ENCODE measurements around the gene UNC93B1. TPM values are rescaled to one million over a fixed set of nuclear protein-coding genes. Genes with fewer than 3 reads are reported as not detected.

Gene UNC93B1
- total RNA-seq, 2 experiments from 2014 or later, result 12.4 to 13.0 TPM

GRCh38 chr11:68039526-68040086, 35.7 kb upstream of the UNC93B1 start:
- Mint-ChIP-seq H3K27ac (peak overlapping the region; percentile 91), H3K27me3 (no peaks in the 10 kb centered on the region), H3K36me3 (ENCODE audit: low read depth) (peaks cover 2% of the 10 kb centered on the region), H3K4me3 (peak overlapping the region; percentile 81), H3K4me1 (ENCODE audit: low read depth) (peaks cover 13% of the 10 kb centered on the region), H3K9me3 (no peaks in the 10 kb centered on the region)
- ChIA-PET CTCF (interaction anchor here (1.2 kb wide), 1 partner anchor 170 kb away, joined by 5 read pairs; no protein-coding TSS in a partner anchor), POLR2A (interaction anchor here (0.9 to 7.4 kb wide), 4 partner anchors 9 to 167 kb away, joined by 4 to 45 read pairs (median 12); partner anchors contain the start of gene NDUFS8)
- intact Hi-C loops (cut with micrococcal nuclease), result no loop called here
- ATAC-seq (peak; percentile 5), DNase-seq (peak; percentile 24)
- TF ChIP-seq, protein P1, sequence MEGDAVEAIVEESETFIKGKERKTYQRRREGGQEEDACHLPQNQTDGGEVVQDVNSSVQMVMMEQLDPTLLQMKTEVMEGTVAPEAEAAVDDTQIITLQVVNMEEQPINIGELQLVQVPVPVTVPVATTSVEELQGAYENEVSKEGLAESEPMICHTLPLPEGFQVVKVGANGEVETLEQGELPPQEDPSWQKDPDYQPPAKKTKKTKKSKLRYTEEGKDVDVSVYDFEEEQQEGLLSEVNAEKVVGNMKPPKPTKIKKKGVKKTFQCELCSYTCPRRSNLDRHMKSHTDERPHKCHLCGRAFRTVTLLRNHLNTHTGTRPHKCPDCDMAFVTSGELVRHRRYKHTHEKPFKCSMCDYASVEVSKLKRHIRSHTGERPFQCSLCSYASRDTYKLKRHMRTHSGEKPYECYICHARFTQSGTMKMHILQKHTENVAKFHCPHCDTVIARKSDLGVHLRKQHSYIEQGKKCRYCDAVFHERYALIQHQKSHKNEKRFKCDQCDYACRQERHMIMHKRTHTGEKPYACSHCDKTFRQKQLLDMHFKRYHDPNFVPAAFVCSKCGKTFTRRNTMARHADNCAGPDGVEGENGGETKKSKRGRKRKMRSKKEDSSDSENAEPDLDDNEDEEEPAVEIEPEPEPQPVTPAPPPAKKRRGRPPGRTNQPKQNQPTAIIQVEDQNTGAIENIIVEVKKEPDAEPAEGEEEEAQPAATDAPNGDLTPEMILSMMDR (IDR thresholded peaks at IDR 0.05), result no peak

DNA sequence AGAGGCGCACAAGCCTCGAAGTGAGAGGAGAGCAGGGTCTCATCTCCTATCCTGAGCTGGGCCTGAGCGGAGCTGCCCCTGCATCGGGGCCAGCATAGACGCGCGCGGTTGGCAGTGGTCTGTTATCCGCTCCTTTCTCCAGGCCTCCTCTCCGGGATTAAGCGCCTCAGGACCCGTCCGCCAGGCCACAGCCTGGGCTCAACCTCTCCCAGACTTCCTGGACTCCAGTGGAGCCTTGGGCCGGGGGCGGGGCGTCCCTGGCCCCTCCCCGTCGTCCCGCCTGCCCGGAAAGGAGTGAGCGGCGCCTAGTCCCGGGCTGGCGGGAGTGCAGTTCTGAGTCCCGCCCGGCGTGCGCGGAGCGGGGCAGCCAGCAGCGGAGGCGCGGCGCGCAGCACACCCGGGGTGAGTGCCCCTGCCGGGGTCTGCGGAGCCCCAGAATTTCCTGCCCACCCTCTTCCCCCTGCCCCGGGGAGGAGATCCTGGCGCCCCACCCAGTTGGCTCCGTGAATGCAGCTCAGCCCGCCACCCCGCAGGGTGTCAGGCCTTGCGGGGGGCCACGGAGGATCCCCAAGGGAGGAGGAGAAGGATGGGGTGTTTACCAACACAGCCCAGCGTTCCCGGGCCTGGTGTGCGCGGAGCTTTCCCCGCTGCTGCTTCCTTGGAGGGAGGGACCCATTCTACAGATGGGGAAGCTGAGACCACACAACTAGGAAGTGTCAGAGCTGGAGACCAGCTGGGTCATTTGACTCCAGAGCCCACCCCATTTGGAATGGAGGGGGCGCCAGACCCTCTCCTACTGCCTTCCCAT, 35.0 kb upstream of the UNC93B1 start, which contains the start of gene TCIRG1:
TCIRG1 (plus strand) TSS at position 308 of the 808 bp plus-strand sequence. CDS start 2,247 bp downstream, outside the sequence.
- ATAC-seq, result peak; percentile 73
- Mint-ChIP-seq H3K9me3 (no peaks in the 10 kb centered on the region), H3K4me1 (ENCODE audit: low read depth) (peaks cover 13% of the 10 kb centered on the region), H3K4me3 (peak within 1 kb of the TSS; percentile 81), H3K36me3 (ENCODE audit: low read depth) (peaks cover 2% of the 10 kb centered on the region), H3K27ac (peak within 1 kb of the TSS; percentile 91), H3K27me3 (no peaks in the 10 kb centered on the region)
- ChIA-PET CTCF (interaction anchor here (1.2 kb wide), 1 partner anchor 170 kb away, joined by 5 read pairs; no protein-coding TSS in a partner anchor), POLR2A (interaction anchor here (0.9 to 7.4 kb wide), 6 partner anchors 8 to 168 kb away, joined by 4 to 45 read pairs (median 6); partner anchors contain the start of genes NDUFS8 and UNC93B1)
- intact Hi-C loops (cut with micrococcal nuclease), result no loop called here
- TF ChIP-seq, protein P1 (IDR thresholded peaks at IDR 0.05), result no peak
- DNase-seq, result peak; percentile 68

GRCh38 chr11:68038226-68038717, 34.4 kb upstream of the UNC93B1 start:
- CTCF ChIA-PET, result interaction anchor here (0.7 to 1.2 kb wide), 2 partner anchors 167 to 171 kb away, joined by 3 to 5 read pairs; no protein-coding TSS in a partner anchor
- peak overlapping the region; percentile 81 for H3K4me3 Mint-ChIP-seq
- POLR2A ChIA-PET, result interaction anchor here (1.6 to 7.4 kb wide), 3 partner anchors 11 to 34 kb away, joined by 5 to 45 read pairs (median 6); partner anchors contain the start of gene UNC93B1
- H3K27me3 Mint-ChIP-seq, result no peaks in the 10 kb centered on the region
- no peaks in the 10 kb centered on the region for H3K9me3 Mint-ChIP-seq
- TF ChIP-seq, protein P1 (IDR thresholded peaks at IDR 0.05), result no peak
- no peak overlapping the region for H3K27ac Mint-ChIP-seq
- ATAC-seq (no peak), DNase-seq (no peak)
- peaks cover 4% of the 10 kb centered on the region for H3K36me3 Mint-ChIP-seq (ENCODE audit: low read depth)
- intact Hi-C loops (cut with micrococcal nuclease), result no loop called here
- peaks cover 13% of the 10 kb centered on the region for H3K4me1 Mint-ChIP-seq (ENCODE audit: low read depth)

GRCh38 chr11:68037411-68038225, 33.7 kb upstream of the UNC93B1 start:
- peak overlapping the region; percentile 8 for H3K4me3 Mint-ChIP-seq
- ATAC-seq (no peak), DNase-seq (no peak)
- TF ChIP-seq, protein P1 (IDR thresholded peaks at IDR 0.05), result no peak
- H3K27ac Mint-ChIP-seq, result peak overlapping the region; percentile 71
- no peaks in the 10 kb centered on the region for H3K27me3 Mint-ChIP-seq
- intact Hi-C loops (cut with micrococcal nuclease), result no loop called here
- POLR2A ChIA-PET, result interaction anchor here (0.8 to 7.4 kb wide), 4 partner anchors 9 to 33 kb away, joined by 4 to 45 read pairs (median 6); partner anchors contain the start of gene UNC93B1
- H3K9me3 Mint-ChIP-seq, result no peaks in the 10 kb centered on the region
- CTCF ChIA-PET, result interaction anchor here (0.7 to 1.0 kb wide), 2 partner anchors 43 to 168 kb away, joined by 3 to 4 read pairs; no protein-coding TSS in a partner anchor
- H3K36me3 Mint-ChIP-seq (ENCODE audit: low read depth), result peaks cover 4% of the 10 kb centered on the region
- peaks cover 13% of the 10 kb centered on the region for H3K4me1 Mint-ChIP-seq (ENCODE audit: low read depth)
